ENCODE data around the gene DERA. TPM values are rescaled to one million over a fixed set of nuclear protein-coding genes. Genes with fewer than 3 reads are reported as not detected.

Gene DERA
- total RNA-seq, 1 donor, result 47.4 TPM

DNA sequence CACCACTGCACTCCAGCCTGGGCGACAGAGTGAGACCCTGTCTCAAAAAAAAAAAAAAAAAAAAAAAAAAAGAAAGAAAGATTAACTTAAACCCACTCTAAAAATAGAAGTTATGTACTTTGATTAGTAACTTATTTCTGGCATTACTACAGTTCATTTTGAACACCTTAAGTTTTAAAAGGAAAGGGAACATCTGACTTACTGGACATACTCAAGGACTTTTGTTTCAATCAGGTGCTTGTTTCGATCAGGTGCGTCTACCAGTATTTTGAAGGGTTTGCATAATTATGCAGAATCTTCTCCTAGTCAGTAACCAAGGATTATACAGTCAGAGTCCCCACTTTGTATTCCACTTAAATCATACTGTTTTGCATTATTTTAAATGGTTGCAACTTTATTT, 105.6 kb downstream of the DERA start:
- no peak for DNase-seq (ENCODE audit: insufficient read length, low spot score, missing footprints)
- TF ChIP-seq, protein P1, sequence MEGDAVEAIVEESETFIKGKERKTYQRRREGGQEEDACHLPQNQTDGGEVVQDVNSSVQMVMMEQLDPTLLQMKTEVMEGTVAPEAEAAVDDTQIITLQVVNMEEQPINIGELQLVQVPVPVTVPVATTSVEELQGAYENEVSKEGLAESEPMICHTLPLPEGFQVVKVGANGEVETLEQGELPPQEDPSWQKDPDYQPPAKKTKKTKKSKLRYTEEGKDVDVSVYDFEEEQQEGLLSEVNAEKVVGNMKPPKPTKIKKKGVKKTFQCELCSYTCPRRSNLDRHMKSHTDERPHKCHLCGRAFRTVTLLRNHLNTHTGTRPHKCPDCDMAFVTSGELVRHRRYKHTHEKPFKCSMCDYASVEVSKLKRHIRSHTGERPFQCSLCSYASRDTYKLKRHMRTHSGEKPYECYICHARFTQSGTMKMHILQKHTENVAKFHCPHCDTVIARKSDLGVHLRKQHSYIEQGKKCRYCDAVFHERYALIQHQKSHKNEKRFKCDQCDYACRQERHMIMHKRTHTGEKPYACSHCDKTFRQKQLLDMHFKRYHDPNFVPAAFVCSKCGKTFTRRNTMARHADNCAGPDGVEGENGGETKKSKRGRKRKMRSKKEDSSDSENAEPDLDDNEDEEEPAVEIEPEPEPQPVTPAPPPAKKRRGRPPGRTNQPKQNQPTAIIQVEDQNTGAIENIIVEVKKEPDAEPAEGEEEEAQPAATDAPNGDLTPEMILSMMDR (IDR thresholded peaks at IDR 0.05; ENCODE audit: extremely low read depth, low read depth, low read length), result no peak

DNA sequence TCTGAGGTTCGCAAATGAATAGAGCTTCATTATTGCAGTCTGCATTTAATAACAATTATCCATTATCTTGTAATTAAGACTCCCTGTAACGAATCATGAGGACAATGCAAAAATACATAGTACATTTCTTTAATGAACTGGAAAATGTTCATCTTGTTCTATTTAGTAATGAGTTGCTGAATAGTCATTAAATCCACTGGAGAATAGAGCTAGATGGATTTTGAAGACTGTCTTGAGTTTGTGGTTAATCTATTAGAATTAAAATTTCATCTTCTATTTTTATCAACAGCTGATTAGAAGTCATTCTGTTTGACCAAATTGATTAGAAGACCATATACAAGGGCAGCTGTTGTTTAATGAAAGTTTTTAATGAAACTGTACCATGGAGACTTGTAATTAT, 107.2 kb downstream of the DERA start:
- no peak overlapping the region for H3K4me3 ChIP-seq (ENCODE audit: insufficient read depth, low read length)
- TF ChIP-seq, protein P1 (IDR thresholded peaks at IDR 0.05; ENCODE audit: extremely low read depth, low read depth, low read length), result no peak
- no peaks in the 10 kb centered on the region for H3K36me3 ChIP-seq (ENCODE audit: insufficient read depth, low read length)
- H3K27me3 ChIP-seq (ENCODE audit: insufficient read depth, low read length), result no peaks in the 10 kb centered on the region
- H4K20me1 ChIP-seq (ENCODE audit: insufficient read depth, low read length), result no peaks in the 10 kb centered on the region
- H3K4me1 ChIP-seq (ENCODE audit: insufficient read depth, low read length), result no peaks in the 10 kb centered on the region
- no peak overlapping the region for H3K4me2 ChIP-seq (ENCODE audit: insufficient read depth, low read length)
- no peak for DNase-seq (ENCODE audit: insufficient read length, low spot score, missing footprints)
- no peak overlapping the region for H2AFZ ChIP-seq (ENCODE audit: low read length)
- no peak overlapping the region for H3K27ac ChIP-seq (ENCODE audit: low read depth, low read length)
- H3K9me3 ChIP-seq (ENCODE audit: low read depth, low read length), result no peaks in the 10 kb centered on the region
- H3K79me2 ChIP-seq (ENCODE audit: insufficient read depth, low read length), result no peaks in the 10 kb centered on the region

More for the DNA sequence above, 105.6 kb downstream of the DERA start:
- no peaks in the 10 kb centered on the region for H3K27me3 ChIP-seq (ENCODE audit: insufficient read depth, low read length)
- no peaks in the 10 kb centered on the region for H4K20me1 ChIP-seq (ENCODE audit: insufficient read depth, low read length)
- H3K79me2 ChIP-seq (ENCODE audit: insufficient read depth, low read length), result no peaks in the 10 kb centered on the region
- no peak overlapping the region for H3K27ac ChIP-seq (ENCODE audit: low read depth, low read length)
- H3K36me3 ChIP-seq (ENCODE audit: insufficient read depth, low read length), result no peaks in the 10 kb centered on the region
- no peaks in the 10 kb centered on the region for H3K9me3 ChIP-seq (ENCODE audit: low read depth, low read length)
- H2AFZ ChIP-seq (ENCODE audit: low read length), result no peak overlapping the region
- H3K4me3 ChIP-seq (ENCODE audit: insufficient read depth, low read length), result no peak overlapping the region
- no peak overlapping the region for H3K4me2 ChIP-seq (ENCODE audit: insufficient read depth, low read length)
- H3K4me1 ChIP-seq (ENCODE audit: insufficient read depth, low read length), result peaks cover 6% of the 10 kb centered on the region

DNA sequence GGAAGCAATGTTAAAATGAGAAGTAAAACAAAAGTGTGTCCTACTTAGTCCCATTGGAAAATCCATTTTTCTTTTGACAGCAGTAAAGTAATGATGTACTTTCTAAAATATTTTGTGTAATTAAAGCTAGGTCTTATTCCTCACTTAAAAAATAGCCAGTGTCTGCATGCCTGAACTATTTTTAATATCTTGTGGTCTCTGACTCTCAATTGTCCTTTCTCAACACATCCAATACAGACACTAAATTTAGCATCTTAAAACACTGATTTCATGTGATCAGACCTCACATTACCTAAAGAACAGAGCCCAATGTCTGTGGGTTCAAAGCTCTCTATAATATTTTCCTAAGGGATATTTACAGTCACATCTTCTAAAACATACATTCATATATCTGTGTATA, 108.0 kb downstream of the DERA start:
- no peaks in the 10 kb centered on the region for H3K4me1 ChIP-seq (ENCODE audit: insufficient read depth, low read length)
- H3K27me3 ChIP-seq (ENCODE audit: insufficient read depth, low read length), result no peaks in the 10 kb centered on the region
- TF ChIP-seq, protein P1 (IDR thresholded peaks at IDR 0.05; ENCODE audit: extremely low read depth, low read depth, low read length), result no peak
- H3K27ac ChIP-seq (ENCODE audit: low read depth, low read length), result no peak overlapping the region
- DNase-seq (ENCODE audit: insufficient read length, low spot score, missing footprints), result no peak
- no peaks in the 10 kb centered on the region for H4K20me1 ChIP-seq (ENCODE audit: insufficient read depth, low read length)
- no peaks in the 10 kb centered on the region for H3K36me3 ChIP-seq (ENCODE audit: insufficient read depth, low read length)
- H3K9me3 ChIP-seq (ENCODE audit: low read depth, low read length), result no peaks in the 10 kb centered on the region
- H3K4me3 ChIP-seq (ENCODE audit: insufficient read depth, low read length), result no peak overlapping the region
- H3K4me2 ChIP-seq (ENCODE audit: insufficient read depth, low read length), result no peak overlapping the region
- no peak overlapping the region for H2AFZ ChIP-seq (ENCODE audit: low read length)
- no peaks in the 10 kb centered on the region for H3K79me2 ChIP-seq (ENCODE audit: insufficient read depth, low read length)

DNA sequence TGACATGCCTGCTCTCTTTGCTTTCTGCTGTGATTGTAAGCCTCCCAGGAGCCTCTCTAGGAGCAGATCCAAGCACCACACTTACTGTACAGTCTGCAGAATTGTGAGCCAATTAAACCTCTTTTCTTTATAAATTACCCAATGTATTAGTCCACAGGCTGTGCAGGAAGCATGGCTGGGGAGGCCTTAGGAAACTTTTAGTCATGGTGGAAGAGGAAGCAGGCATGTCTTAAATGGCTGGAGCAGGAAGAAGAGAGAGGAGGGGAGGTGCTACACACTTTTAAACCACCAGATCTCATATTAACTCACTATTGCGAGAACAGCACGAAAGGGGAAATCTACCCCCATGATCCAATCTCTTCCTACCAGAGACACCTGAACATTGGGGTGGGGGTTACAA, 108.9 kb downstream of the DERA start:
- no peak overlapping the region for H3K27ac ChIP-seq (ENCODE audit: low read depth, low read length)
- no peak for DNase-seq (ENCODE audit: insufficient read length, low spot score, missing footprints)
- no peak overlapping the region for H3K4me3 ChIP-seq (ENCODE audit: insufficient read depth, low read length)
- no peaks in the 10 kb centered on the region for H3K36me3 ChIP-seq (ENCODE audit: insufficient read depth, low read length)
- H2AFZ ChIP-seq (ENCODE audit: low read length), result no peak overlapping the region
- no peaks in the 10 kb centered on the region for H3K9me3 ChIP-seq (ENCODE audit: low read depth, low read length)
- H3K4me1 ChIP-seq (ENCODE audit: insufficient read depth, low read length), result no peaks in the 10 kb centered on the region
- no peaks in the 10 kb centered on the region for H4K20me1 ChIP-seq (ENCODE audit: insufficient read depth, low read length)
- TF ChIP-seq, protein P1 (IDR thresholded peaks at IDR 0.05; ENCODE audit: extremely low read depth, low read depth, low read length), result no peak
- no peaks in the 10 kb centered on the region for H3K27me3 ChIP-seq (ENCODE audit: insufficient read depth, low read length)
- no peaks in the 10 kb centered on the region for H3K79me2 ChIP-seq (ENCODE audit: insufficient read depth, low read length)
- no peak overlapping the region for H3K4me2 ChIP-seq (ENCODE audit: insufficient read depth, low read length)
